NB4 (cell line): ENCODE measurements around the gene GSX2.
"Not testable (repeated sequence)": the region's sequence is repeated elsewhere in the genome, so short reads cannot be mapped to it uniquely, and the experiment has no call there.

ENCODE experiments used
- DNase-seq: peaks from one replicate; pipeline ENCODE4 v3.0.0; 2010; ENCODE audit warnings: low read depth
- H3K4me3 ChIP-seq: one replicate; pipeline ENCODE4 v1.5.1; 2011; ENCODE audit warnings: mild to moderate bottlenecking, low read depth, low read length, moderate library complexity
- MYC ChIP-seq: IDR thresholded peaks from 2 replicates; pipeline ENCODE4 v1.6.1; 2011; ENCODE audit warnings: low read depth, low read length
- POLR2A ChIP-seq: IDR thresholded peaks from 2 replicates; pipeline ENCODE4 v1.6.1; 2011; ENCODE audit warnings: mild to moderate bottlenecking; ENCODE audit not compliant: insufficient read length; ENCODE audit errors: extremely low read depth
- TF ChIP-seq, protein P1 (sequence below): IDR thresholded peaks from one replicate; pipeline ENCODE4 v1.5.1; 2012; ENCODE audit warnings: low read depth, low read length
- TF ChIP-seq, protein P2 (sequence below): IDR thresholded peaks from 2 replicates; pipeline ENCODE4 v1.6.1; 2011; ENCODE audit warnings: low read depth, low read length

GSX2 gene

DNA sequence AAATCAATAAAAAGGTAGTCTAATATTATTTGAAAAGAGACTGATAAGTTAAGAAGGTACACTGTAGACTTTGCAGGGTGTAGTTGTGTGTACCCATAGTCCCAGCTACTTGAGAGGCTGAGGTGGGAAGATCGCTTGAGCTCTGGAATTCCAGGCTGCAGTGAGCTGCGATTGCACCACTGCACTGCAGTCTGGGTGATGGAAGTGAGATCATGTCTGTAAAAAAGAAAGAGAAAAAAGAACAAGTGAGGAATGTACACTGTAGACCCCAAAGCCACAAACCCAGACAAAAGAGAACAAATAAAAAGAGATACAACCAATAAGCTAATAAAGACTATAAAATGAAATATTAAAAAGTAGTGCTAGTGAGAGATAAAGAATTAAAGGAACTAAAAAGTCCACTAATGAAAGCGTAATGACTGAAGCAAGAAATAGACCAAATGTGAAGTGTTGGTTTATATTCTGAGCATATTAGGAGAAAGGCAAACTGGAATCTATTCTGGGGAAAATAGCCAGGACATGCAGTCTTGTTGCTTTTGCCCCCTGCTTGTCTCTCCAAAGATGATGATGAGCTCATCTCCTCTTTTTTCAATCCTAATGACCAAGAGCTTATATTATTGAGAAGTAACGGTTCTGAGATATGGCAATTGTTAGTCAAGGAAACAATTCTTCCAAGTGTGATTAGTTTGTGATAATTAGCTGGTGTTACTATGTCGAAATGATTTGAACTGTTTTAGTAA, 19.1 kb downstream of the GSX2 start:
- DNase-seq: no peak
- TF ChIP-seq, protein P1, sequence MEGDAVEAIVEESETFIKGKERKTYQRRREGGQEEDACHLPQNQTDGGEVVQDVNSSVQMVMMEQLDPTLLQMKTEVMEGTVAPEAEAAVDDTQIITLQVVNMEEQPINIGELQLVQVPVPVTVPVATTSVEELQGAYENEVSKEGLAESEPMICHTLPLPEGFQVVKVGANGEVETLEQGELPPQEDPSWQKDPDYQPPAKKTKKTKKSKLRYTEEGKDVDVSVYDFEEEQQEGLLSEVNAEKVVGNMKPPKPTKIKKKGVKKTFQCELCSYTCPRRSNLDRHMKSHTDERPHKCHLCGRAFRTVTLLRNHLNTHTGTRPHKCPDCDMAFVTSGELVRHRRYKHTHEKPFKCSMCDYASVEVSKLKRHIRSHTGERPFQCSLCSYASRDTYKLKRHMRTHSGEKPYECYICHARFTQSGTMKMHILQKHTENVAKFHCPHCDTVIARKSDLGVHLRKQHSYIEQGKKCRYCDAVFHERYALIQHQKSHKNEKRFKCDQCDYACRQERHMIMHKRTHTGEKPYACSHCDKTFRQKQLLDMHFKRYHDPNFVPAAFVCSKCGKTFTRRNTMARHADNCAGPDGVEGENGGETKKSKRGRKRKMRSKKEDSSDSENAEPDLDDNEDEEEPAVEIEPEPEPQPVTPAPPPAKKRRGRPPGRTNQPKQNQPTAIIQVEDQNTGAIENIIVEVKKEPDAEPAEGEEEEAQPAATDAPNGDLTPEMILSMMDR: no peak
- TF ChIP-seq, protein P2, sequence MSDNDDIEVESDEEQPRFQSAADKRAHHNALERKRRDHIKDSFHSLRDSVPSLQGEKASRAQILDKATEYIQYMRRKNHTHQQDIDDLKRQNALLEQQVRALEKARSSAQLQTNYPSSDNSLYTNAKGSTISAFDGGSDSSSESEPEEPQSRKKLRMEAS: no peak
- TF ChIP-seq POLR2A (no peak), MYC (no peak)
- H3K4me3 ChIP-seq: no peak overlapping the region

DNA sequence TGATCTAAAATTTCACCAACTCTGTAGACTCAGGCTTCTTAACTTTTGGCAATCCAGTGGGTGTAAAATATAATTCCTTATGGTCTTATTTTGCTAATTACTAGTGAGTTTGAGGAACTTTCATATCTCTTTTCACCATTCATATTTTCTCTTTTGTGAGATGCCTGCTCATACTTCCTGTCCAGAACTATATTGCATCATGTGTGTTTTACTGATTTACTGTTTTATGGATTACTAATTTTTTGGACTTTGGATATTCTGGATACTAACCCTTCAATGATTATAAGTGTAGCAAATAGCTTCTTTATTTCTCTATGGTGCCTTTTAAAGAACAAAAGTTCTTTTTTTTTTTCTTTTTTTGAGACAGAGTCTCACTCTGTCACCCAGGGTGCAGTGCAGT, 20.6 kb downstream of the GSX2 start:
- TF ChIP-seq, protein P1: no peak
- no peak for TF ChIP-seq MYC
- TF ChIP-seq POLR2A: no peak
- TF ChIP-seq, protein P2: no peak
- no peak overlapping the region for H3K4me3 ChIP-seq
- no peak for DNase-seq

DNA sequence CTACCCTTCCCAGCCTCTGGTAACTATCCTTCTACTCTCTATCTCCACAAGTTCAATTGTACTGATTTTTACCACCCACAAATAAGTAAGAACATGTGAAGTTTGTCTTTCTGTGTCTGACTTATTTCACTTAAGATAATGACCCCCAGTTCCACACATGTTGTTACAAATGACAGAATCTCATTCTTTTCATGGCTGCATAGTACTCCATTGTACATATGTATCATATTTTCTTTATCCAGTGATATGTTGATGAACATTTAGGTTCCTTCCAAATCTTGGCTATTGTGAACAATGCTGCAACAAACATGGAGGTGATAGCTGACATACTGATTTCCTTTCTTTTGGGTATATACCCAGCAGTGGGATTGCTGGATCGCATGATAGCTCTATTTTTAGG, 27.7 kb downstream of the GSX2 start:
- no peak for DNase-seq
- H3K4me3 ChIP-seq: no peak overlapping the region
- no peak for TF ChIP-seq POLR2A

DNA sequence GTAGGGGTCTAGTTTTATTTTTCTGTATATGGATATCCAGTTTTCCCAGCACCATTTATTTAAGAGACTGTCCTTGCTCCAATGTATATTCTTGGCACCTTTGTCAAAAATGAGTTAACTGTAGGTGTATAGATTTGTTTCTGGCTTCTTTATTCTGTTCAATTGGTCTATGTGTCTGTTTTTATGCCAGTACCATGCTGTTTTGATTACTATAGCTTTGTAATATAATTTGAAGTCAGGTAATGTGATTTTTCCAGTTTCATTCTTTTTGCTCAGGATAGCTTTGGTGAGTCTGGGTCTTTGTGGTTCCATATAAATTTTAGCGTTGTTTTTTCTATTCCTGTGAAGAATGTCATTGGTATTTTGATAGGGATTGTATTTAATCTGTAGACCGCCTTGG, 28.7 kb downstream of the GSX2 start:
- DNase-seq, H3K4me3 ChIP-seq: not testable (repeated sequence)

DNA sequence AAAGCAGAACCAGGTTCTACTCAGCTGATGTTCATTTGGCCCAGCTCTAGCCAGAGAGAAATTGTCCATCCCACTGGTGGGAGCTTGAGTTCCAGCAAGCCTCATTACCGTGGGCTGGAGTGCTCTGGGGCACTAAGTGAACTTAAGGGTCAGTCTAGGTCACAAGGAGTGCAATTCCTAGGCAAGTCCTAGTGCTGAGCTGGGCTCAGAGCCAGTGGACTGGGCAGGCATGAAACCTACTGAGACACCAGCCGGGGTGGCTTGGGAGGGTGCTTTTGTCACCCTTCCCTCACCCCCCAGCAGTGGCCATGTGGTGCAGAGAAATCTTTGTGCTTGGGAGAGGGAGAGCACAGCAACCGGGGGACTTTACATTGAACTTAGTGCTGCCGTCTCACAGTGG, 39.4 kb downstream of the GSX2 start:
- no peak for DNase-seq
- TF ChIP-seq, protein P2: no peak
- TF ChIP-seq, protein P1: no peak
- no peak for TF ChIP-seq POLR2A
- no peak for TF ChIP-seq MYC

DNA sequence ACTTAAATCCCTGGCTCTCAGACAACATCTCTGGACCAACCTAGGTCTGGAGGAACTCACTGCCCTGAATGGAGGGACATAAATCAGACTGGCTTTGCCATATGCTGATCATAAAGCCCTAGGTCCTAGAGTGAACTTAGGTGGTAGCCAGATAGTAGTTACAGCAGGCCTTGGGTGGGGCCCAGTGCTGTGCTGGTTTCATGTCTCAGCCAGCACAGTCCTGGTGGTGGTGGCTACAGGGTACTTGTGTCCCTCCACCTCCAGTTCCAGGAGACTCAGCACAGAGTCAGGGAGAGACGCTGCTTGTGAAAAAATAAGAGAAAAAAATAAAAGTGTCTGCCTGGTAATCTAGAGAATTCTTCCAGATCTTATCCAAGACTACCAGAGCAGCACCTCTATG, 40.3 kb downstream of the GSX2 start:
- DNase-seq: no peak
- TF ChIP-seq, protein P1: no peak
- TF ChIP-seq MYC: no peak
- no peak for TF ChIP-seq POLR2A
- TF ChIP-seq, protein P2: no peak
- H3K4me3 ChIP-seq: no peak overlapping the region

More for the DNA sequence above, 39.4 kb downstream of the GSX2 start:
- no peak overlapping the region for H3K4me3 ChIP-seq

DNA sequence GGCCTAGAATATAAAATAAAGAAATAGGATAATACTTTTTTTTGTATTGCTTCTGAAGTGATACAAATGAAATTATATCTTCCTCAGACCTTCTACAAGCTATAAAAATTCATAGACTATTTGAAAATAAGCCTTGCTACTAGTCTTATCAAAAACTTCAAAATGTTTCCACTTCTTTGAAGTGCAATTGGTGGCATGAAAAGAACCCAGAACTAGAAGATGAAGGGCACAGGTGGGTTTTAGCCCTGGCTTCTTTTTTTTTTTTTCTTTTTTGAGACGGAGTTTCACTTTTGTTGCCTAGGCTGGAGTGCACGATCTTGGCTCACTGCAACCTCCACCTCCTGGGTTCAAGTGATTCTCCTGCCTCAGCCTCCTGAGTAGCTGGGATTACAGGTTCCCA, 44.2 kb downstream of the GSX2 start:
- TF ChIP-seq, protein P2: no peak
- TF ChIP-seq MYC (no peak), POLR2A (no peak)
- TF ChIP-seq, protein P1: no peak
- H3K4me3 ChIP-seq: no peak overlapping the region

More for the DNA sequence above, 44.2 kb downstream of the GSX2 start:
- DNase-seq: no peak
